GM21381 (cell line): ENCODE data around the gene GLIPR2.
"Not testable (repeated sequence)": the region's sequence is repeated elsewhere in the genome, so short reads cannot be mapped to it uniquely, and the experiment has no call there.

Experiments
- ATAC-seq: cut with Tn5 transposase; IDR thresholded peaks from one replicate; pipeline ENCODE4 v1.9.1; 2021; ENCODE audit warnings: mild to moderate bottlenecking, moderate library complexity; ENCODE audit not compliant: unreplicated experiment

The GLIPR2 gene

DNA sequence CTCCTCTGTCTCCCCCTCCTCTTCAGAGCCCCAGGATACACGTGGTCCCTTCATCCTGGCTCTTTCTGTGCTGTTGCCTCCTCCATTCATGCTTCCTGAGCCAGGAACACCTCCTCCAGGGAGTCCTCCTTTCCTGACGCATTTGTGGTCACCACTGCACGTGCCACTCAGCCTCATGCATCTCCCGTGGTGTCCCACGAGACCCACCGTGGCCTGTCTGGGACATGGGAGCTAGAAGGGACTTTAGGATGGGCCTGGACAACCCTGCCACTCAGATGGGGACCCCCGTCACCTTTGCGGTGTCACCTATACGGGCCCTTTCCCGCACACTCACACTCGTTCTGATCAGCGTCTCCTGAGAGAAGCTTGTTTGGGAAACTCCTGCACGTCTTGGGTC lies 6.7 kb downstream of the GLIPR2 start:
- ATAC-seq = no peak

DNA sequence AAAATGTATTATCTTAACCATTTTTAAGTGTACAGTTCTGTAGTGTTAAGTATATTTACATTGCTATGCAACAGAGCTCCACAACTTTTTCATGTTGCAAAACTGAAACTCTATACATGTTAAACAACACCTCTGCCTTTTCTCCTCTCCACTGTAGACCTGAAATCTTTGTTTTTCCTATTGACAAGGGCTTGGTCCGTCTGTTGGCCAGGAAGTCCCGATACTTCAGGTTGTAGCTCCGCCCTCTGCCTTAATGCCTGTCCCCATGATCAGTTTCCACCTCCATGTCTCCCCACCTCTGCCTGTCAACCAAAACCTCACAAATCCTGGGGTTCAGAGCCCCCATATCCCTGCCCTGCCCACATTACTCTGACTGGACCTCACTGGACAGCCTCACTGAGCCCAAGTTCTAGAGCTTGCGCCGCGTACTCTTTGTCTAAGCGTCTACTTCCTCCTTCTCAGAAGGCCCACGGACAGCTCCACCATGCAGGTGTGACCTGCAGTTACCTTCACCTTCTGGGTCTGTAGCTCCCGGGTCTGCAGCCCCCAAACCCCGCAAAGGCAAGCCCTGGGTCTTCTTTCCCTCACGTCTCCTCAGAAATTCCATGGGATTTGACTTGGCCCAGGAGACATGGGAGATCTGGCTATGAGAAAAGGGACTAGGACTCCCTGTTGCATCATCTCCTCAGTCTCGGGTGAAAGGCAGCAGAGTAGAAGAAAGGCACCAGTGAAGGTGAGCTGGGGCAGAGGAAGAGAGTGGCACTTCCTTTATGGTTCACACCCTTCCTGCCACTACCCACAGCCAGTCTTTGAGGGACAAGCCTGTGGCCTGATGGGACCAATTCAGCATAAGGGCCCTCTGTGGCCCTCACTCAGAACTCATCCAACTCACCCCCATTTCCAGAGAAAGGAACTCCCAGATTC lies 8.0 kb downstream of the GLIPR2 start:
- ATAC-seq = no peak

GRCh38 chr9:36145970-36146369 lies 9.4 kb downstream of the GLIPR2 start:
- ATAC-seq = no peak

GRCh38 chr9:36146651-36147050 lies 10.1 kb downstream of the GLIPR2 start:
- ATAC-seq = no peak

DNA sequence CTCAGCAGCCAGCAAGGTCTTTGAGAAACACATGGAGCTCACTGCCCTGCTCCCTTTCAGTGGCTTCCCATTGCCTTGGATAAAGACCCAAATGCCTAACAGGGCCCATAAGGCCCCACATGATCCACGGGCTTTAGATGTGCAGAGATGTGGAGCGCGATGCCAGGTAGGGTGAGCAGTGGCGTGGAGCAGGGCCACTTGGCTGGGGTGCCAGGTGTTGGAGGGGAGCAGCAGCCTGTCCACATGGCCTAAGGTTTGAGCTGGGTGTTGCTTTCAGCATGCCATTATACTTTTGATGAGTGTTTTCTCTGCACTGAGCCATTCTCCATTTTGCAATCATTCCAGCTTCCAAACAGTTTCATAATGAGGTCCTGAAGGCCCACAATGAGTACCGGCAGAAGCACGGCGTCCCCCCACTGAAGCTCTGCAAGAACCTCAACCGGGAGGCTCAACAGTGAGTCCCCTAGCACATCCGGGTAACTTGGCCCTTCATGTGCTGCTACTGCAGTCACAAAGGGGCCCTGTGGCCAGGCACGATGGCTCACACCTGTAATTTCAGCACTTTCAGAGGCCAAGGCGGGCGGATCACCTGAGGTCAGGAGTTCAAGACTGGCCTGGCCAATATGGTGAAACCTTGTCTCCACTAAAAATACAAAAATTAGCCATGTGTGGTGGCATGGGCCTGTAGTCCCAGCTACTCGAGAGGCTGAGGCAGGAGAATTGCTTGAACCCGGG lies 11.1 kb downstream of the GLIPR2 start:
- ATAC-seq = no peak

DNA sequence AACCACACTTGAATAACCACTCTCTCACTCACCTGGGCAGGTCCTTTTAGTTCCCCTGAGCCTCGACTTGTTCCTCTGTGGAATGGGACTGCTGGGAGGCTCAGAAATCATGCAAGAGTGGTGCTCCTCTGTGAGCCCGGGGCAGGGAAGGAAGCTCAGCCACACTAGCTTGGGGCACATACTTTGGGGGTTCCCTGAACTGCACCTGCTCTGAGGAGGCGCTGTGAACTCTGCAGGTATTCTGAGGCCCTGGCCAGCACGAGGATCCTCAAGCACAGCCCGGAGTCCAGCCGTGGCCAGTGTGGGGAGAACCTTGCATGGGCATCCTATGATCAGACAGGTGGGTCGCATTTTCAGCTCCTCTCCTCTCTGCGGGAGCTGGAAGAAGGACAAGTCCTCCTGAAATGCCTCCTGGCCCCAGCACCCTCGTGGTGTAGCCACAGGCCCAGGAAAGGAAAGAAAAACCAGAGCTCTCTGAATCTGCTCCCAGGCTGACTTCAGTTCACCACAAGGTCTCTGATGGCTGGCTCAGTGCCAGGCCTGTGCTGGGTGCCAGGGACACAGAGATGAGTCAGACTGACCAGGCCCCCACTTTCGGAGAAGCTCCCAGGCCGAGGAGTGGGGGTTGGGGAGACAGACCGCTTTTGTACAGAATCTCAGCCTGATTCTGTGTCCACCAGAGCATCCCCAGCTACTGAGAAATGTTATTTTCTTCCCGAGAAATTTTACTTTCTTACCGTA lies 11.9 kb downstream of the GLIPR2 start:
- no peak for ATAC-seq

GRCh38 chr9:36149197-36149596 lies 12.7 kb downstream of the GLIPR2 start:
- no peak for ATAC-seq

DNA sequence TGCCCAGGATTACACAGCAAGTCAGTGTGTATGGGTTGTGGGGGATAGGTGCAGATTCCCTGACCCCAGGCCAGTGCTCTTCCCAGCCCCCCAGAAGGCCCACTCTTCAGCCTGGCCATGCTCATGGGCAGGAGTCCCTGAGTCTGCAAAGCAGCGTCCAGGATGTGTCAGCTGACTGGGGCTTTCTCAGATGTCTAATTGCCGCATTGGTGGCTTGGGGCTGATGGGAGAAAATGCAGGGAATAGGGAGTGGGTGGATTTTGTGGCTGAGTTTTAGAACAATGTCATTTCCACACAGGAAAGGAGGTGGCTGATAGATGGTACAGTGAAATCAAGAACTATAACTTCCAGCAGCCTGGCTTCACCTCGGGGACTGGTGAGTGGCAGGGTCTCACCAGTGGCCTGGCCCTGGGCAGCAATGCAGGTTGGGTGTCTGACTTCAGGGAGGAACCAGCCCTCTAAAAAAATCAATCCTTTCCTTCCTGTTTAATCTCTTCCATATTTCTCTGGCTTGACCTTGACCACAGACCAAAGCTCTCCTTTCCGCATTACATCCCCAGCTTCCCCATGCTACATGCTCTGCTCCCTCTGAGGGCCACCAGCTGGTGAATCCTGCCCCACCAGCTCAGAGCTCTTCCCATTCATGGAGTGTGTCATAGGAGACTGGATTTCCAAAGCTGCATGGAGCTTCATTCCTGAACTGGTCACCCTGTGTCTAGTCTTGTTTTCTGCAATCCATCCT lies 14.2 kb downstream of the GLIPR2 start:
- ATAC-seq = no peak

GRCh38 chr9:36151316-36152210 lies 15.0 kb downstream of the GLIPR2 start:
- ATAC-seq = peak; percentile 74

DNA sequence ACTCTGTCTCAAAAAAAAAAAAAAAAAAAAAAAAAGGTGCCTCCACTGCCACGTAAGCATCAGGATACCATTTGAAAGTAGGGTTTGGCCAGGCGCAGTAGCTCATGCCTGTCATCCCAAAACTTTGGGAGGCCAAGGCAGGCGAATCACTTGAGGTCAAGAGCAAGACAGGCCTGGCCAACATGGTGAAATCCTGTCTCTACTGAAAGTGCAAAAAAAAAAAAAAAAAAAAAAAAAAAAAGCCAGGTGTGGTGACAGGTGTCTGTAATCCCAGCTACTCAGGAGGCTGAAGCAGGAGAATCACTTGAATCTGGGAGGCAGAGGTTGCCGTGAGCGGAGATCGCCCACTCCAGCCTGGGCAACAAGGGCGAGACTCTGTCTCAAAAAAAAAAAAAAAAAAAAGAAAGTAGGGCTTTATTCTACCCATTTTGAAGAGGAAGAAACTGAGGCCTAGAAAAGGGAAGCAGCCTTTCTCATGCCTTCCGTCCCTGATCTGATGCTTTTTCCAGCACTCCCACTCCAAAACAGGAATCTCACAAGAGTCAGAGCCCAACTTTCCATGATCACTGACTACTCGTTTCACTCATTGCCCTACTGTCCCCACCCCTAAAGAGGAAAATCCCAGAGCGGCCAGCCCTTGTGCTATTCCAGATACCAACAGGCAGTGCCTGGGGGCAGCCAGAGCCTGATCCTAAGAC lies 16.4 kb downstream of the GLIPR2 start:
- ATAC-seq = no peak

DNA sequence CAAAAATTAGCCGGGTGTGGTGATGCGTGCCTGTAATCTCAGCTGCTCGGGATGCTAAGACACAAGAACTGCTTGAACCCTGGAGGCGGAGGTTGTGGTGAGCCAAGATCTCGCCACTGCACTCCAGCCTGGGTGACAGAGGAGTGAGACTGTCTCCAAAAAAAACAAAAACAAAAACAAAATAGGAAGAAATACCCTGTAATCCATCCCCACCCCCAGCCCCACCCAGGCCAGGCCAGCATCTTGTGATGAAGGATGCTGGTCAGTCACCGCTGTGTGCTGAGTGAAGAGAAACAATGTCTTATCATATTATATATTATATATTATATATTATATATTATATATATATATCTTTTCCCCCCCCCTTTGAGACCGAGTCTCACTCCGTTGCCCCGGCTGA lies 17.2 kb downstream of the GLIPR2 start:
- ATAC-seq = no peak

GRCh38 chr9:36154331-36154952 lies 17.9 kb downstream of the GLIPR2 start:
- no peak for ATAC-seq

DNA sequence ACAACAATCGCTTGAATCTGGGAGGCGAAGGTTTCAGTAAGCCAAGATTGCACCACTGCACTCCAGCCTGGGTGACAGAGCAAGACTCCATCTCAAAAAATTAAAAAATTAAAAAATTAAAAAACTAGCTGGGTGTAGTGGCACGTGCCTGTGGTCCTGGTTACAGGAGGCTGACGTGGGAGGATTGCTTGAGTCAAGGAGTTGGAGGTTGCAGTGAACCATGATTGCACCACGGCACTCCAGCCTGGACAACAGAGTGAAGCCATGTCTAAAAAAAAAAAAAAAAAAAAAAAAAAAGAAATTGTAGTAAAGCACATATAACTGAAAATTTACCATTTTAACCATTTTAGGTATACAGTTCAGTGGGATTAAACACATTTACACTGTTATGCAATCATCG lies 19.6 kb downstream of the GLIPR2 start:
- ATAC-seq = no peak

DNA sequence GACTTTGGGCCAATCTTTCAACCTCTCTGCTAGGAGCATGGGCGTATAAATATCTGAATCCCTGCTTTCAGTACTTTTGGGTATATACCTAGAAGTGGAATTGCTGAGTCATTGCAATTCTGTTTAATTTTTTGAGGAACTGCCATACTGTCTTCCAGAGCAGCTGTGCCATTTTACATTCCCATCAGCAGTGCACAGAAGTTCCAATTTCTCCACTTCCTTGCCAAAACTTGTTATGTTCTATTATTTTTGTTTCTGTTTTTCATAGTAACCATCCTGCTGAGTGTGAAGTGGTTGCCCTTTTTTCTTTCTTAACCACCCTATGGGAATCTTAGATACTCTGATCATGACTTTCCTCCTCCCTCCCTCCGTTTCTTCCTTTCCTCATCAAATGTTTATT lies 21.6 kb downstream of the GLIPR2 start:
- ATAC-seq = no peak

GRCh38 chr9:36158917-36159316 lies 22.4 kb downstream of the GLIPR2 start:
- no peak for ATAC-seq

DNA sequence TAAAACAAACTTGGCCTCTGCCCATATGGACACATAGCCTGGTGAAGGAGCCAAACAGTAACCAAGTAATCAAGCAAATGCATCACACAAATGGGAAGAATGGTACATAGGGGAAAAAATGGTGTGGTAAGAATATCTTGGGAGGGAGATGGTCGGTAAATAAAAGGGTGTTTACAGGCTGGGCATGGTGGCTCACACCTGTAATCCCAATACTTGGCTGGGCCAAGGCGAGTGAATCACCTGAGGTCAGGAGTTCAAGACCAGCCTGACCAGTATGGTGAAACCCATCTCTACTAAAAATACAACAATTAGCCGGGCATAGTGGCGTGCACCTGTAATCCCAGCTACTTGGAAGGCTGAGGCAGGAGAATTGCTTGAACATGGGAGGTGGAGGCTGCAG lies 23.0 kb downstream of the GLIPR2 start:
- not testable (repeated sequence) for ATAC-seq

DNA sequence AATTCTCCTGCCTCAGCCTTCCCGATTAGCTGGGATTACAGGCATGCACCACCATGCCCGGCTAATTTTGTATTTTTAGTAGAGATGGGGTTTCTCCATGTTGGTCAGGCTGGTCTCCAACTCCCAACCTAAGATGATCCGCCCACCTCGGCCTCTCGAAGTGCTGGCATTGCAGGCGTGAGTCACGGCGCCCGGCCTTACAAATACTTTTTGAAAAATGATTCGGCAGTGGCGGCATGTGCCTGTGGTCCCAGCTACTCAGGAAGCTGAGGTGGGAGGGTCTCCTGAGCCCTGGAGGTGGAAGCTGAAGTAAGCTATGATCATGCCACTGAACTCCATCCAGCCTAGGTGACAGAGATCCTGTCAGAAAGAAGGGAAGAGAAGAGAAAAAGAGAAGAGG lies 23.6 kb downstream of the GLIPR2 start:
- ATAC-seq = not testable (repeated sequence)

DNA sequence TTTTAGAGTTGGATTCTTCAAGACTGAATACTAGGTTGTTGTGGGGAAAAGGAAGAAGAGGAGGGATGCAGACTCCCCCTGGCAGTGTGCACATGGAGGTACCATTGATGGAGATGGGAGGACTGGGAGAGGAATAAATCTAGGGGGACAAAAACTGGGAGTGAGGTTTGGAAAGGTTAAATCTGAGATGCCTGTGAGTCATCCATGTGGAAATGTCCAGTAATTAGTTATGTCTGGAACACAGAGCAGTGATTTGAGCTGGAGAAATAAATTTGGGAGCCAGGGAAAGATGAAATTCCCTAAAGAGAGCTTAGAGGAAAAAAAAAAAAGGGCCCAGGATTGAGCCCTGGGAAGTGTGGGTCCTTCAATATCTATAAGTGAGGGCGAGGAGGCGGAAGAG lies 24.7 kb downstream of the GLIPR2 start:
- no peak for ATAC-seq
